COLO829 (cell line): ENCODE results near the gene PRKCA.
A peak's percentile ranks its signal among the peaks of the same experiment; 100 is the strongest.

Experiments used
- DNase-seq: peaks from one replicate; pipeline ENCODE4 v3.0.0; 2012; ENCODE audit warnings: low spot score

The PRKCA gene

GRCh38 chr17:66518677-66519076 lies 216.3 kb downstream of the PRKCA start:
- no peak for DNase-seq

GRCh38 chr17:66519154-66519553 lies 216.7 kb downstream of the PRKCA start:
- DNase-seq, result no peak

GRCh38 chr17:66520999-66521398 lies 218.6 kb downstream of the PRKCA start:
- no peak for DNase-seq

GRCh38 chr17:66522591-66523272 lies 220.3 kb downstream of the PRKCA start:
- DNase-seq, result no peak

GRCh38 chr17:66523378-66524200 lies 221.2 kb downstream of the PRKCA start:
- DNase-seq, result no peak

- no peak for DNase-seq
Observed at GRCh38 chr17:66524877-66525276, 222.5 kb downstream of the PRKCA start.

GRCh38 chr17:66525338-66525737 lies 222.9 kb downstream of the PRKCA start:
- DNase-seq, result no peak

GRCh38 chr17:66526827-66527226 lies 224.4 kb downstream of the PRKCA start:
- DNase-seq, result no peak

- no peak for DNase-seq
Observed at GRCh38 chr17:66527335-66527734, 224.9 kb downstream of the PRKCA start.

- no peak for DNase-seq
Observed at GRCh38 chr17:66531851-66532295, 229.5 kb downstream of the PRKCA start.

- no peak for DNase-seq
Observed at GRCh38 chr17:66533572-66533971, 231.2 kb downstream of the PRKCA start.

- DNase-seq, result no peak
Observed at GRCh38 chr17:66533986-66534385, 231.6 kb downstream of the PRKCA start.

- no peak for DNase-seq
Observed at GRCh38 chr17:66535611-66536010, 233.2 kb downstream of the PRKCA start.

- no peak for DNase-seq
Observed at GRCh38 chr17:66537502-66537901, 235.1 kb downstream of the PRKCA start.

GRCh38 chr17:66538776-66539175 lies 236.4 kb downstream of the PRKCA start:
- no peak for DNase-seq

GRCh38 chr17:66540131-66540781 lies 237.8 kb downstream of the PRKCA start:
- peak; percentile 92 for DNase-seq

- DNase-seq, result peak; percentile 67
Observed at GRCh38 chr17:66541461-66542128, 239.2 kb downstream of the PRKCA start.

- DNase-seq, result peak; percentile 71
Observed at GRCh38 chr17:66542129-66542966, 239.9 kb downstream of the PRKCA start.

- DNase-seq, result peak; percentile 86
Observed at GRCh38 chr17:66542967-66543520, 240.6 kb downstream of the PRKCA start.

GRCh38 chr17:66543526-66543925 lies 241.1 kb downstream of the PRKCA start:
- DNase-seq, result peak; percentile 24

- DNase-seq, result no peak
Observed at GRCh38 chr17:66545918-66546317, 243.5 kb downstream of the PRKCA start.
